ENCODE data around the gene TSSK2.

The TSSK2 gene

DNA sequence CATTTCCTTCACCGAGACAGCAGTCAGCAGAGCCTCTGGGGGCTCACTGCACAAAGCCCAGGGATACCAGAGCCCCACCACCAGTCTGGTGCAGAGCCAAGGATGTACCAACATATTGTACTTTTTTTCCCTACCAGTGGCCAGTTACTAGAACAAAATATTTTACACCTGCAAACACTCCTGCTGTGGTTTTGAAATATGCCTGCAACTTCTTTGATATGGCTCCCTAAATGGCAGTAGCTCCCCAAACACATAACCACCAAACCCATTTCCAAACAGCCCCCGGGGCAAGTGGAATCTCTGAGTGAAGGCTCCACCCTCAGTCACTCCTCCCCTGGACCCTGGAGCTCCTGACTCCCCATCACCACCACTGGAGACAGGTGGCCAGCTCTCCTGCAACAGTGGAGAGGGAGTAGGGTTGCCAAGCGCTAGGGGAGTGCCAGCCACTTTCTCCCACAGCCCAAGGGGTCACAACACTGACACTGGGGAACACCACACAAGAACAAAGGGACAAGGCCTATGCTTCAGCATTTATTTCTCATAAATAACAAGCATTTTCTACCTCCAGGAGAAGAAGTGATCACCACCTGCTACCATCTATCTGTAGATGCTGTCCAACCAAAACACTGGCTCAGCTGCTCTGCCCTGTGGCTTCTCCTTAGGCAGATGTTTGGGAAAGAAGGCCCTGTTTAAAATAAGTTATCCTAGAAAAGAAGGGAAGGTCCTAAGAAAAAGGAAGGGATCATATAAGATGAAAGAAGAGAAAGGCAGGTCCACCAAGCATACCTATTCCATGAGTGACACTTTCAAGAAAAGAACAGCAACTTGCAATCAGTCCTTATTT lies 24.0 kb upstream of the TSSK2 start:
- no peak for DNase-seq

DNA sequence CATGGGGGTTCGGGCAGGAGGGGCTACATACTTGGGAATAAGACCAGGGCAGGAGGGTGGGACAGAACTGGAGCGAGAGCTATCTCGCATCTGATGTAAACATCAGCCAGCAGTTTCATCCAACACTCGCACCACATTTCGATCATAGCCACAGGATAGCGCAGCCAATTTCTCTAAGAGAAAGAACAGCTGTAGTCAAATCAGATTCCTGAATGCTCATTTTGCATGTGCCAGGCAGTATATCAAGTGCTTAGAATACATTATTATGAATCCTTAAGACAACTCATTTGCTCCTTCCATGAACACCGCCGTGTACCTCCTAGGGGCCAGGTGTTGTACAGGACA lies 23.4 kb upstream of the TSSK2 start:
- DNase-seq: no peak

DNA sequence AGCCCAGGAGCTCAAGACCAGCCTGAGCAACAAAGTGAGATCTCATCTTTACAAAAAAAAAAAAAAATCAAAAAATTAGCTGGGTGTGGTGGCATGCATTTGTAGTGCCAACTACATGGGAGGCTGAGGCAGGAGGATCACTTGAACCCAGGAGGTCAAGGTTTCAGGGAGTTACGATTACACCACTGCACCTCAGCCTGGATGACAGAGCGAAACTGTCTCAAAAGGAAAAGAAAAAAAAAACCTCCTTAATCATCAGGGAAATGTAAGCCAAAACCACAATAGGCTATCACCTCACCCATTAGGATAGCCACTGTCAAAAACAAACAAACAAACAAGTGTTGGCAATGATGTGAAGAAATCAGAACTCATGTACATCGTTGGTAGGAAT lies 22.3 kb upstream of the TSSK2 start:
- DNase-seq: peak in 1 of 2 experiments; percentile 6

DNA sequence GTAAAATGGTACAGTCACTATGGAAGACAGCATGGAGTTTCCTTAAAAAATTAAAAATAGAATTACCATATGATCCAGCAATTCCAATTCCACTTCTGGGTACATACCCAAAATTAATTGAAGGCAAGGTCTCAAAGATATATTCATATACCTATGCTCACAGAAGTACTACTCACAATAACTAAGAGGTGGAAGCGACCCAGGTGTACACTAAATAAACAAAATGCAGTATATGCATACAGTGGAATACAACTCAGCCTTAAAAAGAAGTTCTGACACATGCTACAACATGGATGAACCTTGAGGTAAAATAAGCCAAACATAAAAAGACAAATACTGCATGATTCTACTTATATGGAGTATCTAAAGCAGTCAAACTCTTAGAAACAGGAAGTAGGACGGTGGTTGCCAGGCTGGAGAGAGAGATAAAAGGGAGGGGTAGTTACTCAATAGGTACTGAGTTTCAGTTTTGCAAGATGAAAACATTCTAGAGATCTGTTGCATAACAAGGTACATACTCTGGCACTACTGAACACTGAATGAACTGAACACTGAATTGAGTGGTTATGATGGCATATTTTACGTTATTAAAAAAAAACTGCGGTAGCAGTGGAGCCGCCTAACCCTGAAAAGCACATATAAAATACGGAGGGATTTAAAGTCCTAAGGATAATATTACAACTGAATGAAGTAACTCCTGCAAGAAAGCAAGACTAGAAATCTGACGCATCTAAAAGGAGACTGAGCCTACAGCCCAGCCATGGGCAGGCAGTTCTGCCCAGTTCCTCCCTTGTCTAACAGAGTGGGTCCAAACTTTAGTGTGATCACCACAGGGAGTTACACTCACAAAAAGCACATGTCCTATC lies 21.7 kb upstream of the TSSK2 start:
- DNase-seq: peak; percentile 97 to 98

DNA sequence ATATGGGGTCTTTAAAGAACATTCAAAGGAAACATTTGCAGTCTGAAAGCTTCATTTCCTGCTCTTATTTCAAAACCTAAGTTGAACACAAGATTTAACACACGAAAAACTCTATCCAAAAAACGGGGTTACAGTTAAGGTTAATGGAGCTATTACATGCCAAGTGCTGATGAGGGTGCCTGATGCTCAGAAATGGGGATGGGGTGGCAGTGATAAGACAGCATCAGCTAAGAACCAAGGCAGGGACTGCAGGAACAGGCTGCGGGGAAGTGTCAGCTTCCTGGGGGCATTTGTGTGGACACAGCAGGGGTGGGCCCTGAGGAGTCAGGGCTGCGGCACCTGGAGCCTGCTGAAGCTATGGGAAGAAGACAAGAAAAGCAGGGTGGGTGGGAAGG lies 21.0 kb upstream of the TSSK2 start:
- no peak for DNase-seq

DNA sequence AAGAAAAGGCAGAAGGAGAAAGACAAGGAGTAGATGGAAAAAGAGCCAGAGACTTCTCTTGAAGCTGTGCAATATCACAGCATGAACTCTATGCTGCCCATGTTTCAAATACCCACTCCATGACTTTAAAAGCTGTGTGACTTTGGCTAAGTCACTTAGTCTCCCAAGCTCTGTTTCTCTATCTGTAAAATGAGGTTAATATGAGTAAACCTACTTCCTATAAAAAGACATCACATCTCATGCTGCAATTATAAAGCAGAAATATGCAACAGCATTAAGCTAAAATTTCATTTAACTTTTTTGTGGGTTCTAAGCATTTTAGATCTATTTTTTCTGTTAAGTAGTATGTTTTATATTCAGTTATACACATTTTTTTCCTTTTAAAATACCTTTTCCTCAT lies 20.5 kb upstream of the TSSK2 start:
- DNase-seq: peak; percentile 27 to 37

DNA sequence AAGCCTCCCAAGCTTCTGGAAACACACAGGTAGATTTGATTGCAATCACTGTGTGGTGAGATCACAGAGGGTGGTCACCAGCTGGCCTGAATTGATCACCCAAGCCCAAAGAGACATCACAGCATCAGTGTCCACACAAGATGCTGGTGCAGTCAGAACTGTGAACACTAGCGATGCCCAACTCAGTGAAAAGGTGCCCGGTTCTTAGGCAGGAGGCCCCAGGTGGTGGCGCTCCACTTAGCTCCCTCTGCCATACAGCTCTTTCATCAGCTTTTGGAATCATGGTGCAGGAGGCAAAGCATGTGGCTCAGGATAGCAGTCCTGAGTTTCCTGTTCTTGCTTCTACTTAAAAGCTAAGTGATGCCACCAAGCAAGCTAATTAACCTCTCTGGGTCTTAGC lies 20.0 kb upstream of the TSSK2 start:
- no peak for DNase-seq

DNA sequence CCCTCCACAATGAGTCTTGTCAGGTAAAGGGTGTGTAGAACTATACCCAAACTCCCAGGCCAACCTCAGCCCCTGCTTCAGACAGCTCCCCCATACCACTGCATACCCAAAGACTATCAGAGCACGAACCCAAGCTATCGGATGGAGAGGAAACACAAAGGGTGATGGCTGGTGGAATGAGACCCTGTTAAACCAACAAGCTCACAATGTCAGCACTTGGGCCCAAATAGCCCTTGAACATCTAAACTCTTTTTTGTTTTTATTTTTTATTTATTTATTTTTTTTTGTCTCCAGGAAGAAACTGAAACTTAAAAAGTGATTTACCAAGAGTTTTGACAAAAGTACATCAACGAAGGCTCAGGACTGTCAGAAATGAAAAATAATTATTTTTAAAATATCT lies 19.5 kb upstream of the TSSK2 start:
- no peak for DNase-seq

DNA sequence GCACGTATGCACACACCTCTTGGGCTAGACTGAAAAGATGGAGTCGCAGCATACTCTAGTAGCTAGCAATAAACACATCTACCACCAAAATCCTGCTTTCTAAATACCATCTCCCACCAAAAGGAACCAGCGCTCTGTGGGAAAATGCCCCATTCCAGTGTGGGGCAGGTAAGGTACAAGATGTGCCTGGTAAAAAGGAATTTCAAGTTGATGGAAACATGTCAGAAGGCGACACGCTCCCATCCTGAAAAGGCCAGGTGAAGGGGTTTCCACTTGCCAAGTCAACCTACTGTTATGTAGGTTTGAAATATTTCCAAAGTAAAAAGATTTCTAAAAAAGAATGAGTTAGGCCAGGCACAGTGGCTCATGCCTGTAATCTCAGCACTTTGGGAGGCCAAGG lies 17.7 kb upstream of the TSSK2 start:
- DNase-seq: no peak

DNA sequence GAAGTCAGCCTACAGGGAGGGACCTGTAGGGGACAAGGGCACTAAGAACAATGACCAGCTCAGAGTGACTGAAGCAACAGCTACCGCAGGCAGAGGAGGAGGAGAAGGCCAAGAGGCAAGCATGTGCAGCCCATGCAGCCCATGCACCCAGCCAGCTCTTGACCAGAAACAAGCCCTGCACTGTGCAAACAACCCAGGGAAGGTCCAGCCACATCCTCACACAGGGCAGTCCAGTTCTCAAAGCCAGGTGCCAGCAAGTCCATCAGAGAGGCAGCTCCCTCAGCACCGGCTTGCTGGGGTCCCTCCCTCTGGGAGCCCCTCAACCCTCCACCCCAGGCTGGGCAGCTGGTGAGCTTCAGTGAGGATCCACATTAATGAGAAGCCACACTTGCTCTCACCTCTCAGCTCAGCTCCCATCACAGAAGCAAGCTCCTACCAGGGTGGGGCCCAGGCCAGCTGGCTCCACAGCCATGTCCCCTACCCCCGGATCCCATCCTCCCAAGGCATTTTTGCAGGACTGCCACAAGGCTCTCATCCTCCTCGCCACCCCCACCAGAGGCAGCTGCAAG lies 16.0 kb upstream of the TSSK2 start:
- DNase-seq: no peak

DNA sequence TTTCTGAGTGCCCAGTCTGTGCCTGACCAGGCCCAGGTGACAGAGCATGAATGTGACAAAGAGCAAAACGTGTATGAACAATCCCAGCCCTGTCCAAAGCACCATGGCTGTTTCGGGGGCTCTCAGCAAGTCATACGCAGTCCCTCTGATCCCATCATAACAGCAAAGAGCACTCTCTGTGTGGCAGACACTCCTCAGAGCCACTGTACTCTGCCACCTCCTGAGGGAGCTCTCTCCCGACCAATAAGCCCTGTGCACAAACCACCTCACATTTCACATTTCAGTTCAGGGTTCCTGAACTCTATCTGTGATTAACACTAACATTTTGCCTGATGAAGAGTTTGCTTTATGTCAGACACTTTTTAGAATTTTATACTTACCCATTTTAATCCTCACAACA lies 15.5 kb upstream of the TSSK2 start:
- peak in 1 of 2 experiments; percentile 13 for DNase-seq

DNA sequence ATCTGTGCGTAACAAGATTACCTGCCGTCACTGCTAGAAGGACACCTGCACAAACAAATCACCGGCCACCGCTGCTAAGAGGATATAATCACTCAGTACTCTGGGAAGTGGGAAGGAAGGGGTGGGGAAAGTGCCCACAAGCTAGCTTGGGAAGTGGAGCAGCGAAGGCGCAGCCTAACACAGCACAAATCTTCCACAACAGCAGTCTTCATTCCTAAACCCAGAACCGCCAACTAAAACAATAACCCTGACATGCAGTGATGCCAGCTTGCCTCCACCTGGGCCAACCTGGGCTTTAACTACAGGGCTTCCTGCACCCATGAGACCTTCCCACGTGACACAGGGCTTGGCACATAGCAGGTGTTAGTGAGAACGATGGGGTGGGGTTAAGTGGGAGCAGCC lies 14.0 kb upstream of the TSSK2 start:
- no peak for DNase-seq

DNA sequence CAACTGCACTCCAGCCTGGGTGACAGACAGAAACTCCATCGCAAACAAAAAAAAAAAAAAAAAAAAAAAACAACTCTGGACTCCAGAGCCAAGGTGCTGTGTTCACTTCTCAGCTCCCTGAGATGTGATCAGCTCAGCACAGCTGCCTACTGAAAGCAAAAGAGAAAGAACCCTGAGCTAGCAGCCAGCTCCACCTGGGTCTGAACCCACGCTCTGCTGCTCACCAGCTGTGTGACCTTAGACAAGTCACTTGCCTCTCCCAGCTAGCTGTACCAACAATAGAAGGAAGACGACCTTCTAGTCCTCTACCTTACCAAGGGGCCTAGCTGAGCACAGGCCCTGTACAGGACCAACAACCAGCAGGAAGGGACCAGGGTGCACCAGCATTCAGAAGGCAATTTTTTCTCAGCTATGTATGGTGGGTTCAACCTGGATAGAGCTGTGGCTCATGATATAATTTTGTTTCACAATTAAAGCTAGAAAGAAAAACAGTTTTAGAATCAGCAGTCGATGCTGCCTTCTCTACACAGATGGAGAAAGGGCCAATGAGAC lies 12.7 kb upstream of the TSSK2 start:
- DNase-seq: no peak

DNA sequence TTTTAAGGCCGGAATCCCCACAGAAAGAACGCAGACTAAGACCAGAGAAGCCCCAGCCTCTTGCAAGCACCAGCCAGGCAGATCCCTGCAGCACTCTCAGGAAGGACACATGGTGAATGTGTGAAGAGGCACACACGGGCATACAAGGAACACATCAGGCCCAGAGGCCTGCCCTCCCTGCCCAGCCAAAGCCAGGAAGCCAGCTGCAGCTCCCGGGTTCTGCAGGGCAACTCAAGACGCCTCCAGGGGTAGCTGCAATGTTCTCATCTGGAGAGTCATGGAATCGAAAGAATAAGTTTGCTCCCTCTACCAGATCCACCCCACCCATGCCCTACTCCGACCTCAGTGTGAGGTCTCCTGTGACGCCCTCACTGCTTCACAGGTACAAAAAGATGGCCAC lies 11.2 kb upstream of the TSSK2 start:
- DNase-seq: no peak

DNA sequence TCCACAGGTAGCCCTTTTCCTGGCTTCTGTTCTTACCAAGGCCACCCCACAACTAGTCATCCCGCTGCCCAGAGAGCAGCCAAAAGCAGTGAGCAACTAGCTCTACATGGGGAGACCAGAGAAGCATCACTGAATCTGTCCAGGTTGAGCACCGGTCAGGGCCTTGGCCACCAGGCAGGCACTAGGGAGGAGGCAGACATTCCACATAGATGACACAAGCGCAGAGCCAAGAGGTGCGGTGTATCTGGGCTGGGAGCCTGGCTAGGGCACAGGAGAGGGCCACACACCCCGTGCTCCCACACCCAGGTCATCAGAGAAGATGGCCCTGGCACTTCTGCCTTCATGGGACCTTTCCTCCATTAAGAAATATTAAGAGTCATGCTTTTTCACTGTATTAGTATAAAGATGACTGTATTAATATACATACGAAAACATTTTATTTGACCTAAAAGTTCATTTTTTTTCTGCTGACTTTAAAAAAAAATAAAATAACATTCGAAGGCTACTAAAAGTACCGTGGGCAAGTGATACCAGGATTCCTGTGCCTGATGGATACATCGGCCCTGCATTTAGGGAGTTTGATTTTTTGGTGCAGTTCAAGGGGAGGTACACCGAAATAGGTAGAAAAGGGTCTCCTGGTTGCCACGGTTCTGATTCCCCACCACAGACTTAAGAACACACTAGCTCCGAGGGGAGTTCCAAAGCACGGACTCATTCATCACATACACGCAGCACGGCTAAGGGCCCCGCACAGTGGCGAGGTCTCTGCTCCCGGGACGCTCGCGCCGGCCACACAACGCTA lies 10.1 kb upstream of the TSSK2 start:
- no peak for DNase-seq

DNA sequence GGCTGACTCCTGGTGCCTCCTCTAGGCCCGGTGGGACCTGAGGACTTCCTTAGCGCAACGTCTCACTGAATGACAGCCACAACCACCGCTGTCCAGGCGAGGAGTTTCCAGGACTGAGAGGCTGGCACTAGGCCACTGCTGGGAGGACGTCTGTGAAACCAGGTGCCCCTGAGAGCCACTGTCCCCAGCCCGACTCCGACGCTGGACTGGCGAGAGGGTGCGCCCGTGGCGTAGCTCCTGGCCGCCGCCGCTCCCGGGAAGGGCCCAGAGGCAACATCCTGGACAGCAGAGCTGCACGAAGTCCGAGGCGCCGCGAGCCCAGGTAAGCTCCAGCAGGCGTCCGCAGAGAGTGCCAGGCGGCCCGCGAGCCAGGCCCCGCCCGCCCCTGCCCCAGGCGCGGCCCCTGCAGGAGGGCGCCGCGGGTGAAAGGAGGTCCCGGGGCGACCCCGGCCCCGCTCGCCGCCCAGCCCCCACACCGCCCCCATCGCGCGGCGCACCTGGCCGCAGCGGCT lies 9.4 kb upstream of the TSSK2 start:
- DNase-seq: peak in 1 of 2 experiments; percentile 22

DNA sequence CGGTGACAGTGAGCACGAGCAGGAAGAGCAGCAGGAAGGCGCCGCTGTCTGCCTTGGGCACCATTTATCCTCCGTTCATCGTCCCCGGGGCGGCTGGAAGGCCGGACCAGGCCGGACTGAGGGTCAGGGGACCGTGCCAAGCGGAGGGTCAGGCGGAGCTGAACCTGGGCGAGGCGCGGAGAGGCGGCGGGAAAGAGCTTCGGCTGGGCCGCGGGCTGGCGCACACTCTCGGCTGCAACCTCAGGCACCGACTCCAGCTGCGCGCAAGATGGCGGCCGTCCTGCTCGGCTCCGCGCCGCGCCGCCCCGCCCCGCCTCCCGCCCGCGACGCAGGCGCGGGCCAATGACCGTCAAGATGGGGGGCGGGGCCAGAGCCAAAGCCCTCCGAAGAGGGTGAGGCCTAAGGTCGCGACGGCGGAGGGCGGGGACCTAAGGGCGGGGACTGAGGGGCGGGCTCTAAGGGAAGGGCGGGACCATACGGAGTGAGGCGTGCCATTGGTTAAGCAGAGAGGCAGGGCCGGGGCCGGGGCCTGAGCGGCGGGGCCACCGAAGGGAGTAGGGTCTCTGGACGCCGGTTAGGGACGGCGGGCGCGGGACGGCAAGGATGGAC lies 8.9 kb upstream of the TSSK2 start, which contains the start of gene DGCR2:
TSS of gene DGCR2 (minus strand) at position 270 of the 609 bp plus-strand sequence. CDS start at position 64, 206 bp downstream.
- peak; percentile 88 to 91 for DNase-seq

DNA sequence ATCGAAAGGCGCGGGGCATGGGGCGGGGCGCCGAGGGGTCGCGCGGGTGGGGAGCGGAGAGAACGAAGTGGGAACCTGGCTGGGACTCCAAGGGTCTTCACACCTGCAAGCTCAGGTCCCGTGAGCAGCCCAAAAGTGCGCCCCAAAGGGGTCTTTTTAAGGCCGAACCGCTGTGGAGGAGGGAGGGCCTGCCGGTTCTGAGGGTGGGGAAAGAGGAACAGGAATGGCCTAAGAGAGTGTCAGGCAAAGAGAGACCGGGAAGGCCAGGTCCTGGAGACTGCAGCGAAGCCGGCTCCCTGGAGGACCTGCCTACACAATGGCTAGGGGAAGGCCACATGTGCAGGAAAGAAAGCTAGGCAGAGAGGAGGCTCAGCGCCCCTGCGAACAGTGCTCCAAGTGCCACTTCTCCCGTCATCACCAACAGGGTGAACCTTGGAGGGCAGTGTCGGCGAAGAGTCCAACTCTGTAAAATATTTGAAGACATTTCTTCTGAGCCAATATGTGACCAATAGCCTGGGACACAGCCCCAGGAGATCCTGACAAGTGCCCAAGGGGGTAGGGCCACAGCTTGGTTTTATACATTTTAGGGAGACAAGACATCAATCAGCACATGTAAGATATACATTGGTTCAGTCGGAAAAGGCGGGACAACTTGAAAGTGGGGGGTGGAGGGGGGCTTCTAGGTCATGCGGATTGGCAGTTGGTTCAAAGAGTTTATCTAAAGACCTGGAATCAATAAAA lies 8.2 kb upstream of the TSSK2 start:
- DNase-seq: no peak

DNA sequence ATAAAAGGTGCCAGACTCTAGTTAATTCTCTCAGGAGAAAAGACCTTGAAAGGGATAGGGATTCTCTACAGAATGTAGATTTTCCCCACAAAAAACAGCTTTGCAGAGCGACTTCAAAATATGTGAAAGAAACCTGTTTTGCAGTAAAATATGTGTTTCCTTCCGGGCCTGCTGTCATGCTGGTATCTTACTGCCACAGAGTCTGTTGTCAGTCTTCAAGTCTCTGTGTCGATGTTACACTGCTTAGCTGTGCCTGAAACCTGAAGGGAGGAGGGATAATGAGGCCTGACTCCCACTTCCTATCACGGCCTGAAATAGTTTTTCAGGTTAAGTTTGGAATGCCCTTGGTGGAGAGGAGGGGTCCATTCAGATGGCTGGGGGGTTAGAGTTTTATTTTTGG lies 7.2 kb upstream of the TSSK2 start:
- DNase-seq: no peak

DNA sequence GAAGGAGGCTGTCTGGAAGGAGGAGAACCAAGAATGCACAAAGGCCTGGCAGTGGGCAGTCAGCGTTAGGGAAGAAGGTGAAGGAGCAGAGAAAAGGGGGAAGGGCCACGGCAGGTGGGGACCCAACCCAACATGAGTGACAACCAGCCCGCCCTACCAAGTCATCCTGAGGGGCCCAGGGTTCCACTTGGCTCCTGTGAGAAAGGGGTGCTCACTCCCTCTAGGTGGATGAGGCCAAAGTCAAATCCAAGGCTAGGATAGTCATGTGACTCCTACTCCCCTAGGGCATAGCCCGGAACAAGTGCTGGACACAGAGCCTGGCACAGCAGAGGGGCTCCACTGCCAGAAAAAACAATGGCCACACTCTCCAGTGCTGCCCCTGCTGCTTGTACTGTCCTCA lies 6.7 kb upstream of the TSSK2 start:
- no peak for DNase-seq

DNA sequence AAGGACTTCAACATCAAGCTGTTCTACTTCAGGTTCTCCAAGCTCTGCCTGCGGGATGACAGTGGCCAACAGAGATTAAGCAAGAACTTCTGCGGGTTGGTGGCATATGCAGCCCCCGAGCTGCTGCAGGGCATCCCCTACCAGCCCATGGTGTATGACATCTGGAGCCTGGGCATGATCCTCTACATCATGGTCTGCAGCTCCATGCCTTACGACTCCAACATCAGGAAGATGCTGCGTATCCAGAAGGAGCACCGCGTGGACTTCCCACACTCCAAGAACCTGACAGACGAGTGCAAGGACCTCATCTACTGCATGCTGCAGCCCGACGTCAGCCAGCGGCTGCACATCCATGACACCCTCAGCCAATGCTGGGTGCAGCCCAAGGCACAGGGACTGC lies 6.1 kb upstream of the TSSK2 start:
- no peak for DNase-seq

Data from AML-193 (cell line).